SH-SY5Y (cell line): ENCODE measurements around the gene LRRC4C.

ENCODE experiments used
- GATA2 ChIP-seq: IDR thresholded peaks from 2 replicates; pipeline ENCODE4 v1.6.1; 2011; ENCODE audit warnings: mild to moderate bottlenecking, low read depth, low read length
- GATA3 ChIP-seq: IDR thresholded peaks from 2 replicates; pipeline ENCODE4 v1.6.1; 2011; ENCODE audit warnings: low read depth, mild to moderate bottlenecking, low read length, moderate library complexity

- no peak for TF ChIP-seq GATA3
- TF ChIP-seq GATA2, result no peak
Observed at GRCh38 chr11:40370821-40371616, 1088.4 kb downstream of the LRRC4C start.
